ENCODE data around the gene TMEM42. TPM values are rescaled to one million over a fixed set of nuclear protein-coding genes. Genes with fewer than 3 reads are reported as not detected.

The TMEM42 gene
- total RNA-seq, 1 experiment from 2014 or later = 11.8 TPM

DNA sequence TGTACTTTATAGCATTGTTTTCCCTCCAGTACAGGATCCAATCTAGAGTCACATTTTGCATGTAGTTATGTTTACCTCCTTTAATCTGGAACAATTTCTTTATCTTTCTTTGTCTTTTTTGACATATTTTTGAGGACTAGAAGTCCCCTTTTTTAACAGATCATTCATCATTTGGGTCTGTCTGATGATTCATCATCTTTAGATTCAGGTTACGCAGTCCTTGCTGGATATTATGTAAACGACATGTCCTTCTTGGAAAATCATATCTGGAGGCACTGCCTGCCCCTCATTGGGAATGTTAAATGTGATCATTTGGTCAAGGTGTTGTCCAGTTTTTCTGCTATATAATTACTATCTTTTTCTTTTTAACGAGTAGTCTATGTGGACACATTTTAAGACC, 31.0 kb downstream of the TMEM42 start:
- Histone ChIP-seq H2AK5ac (ENCODE audit: insufficient read length, low read length) (no peak overlapping the region), H4K91ac (ENCODE audit: insufficient read length, low read depth, low read length) (no peak overlapping the region), H2BK120ac (ENCODE audit: low read depth, low read length, poor library complexity, severe bottlenecking) (no peak overlapping the region), H3K9ac (ENCODE audit: extremely low read depth, insufficient read length, low read length) (no peak overlapping the region), H2BK5ac (ENCODE audit: insufficient read length, low read length) (no peak overlapping the region), H2BK20ac (ENCODE audit: low read depth, low read length, poor library complexity, severe bottlenecking) (no peak overlapping the region), H2AFZ (ENCODE audit: low read length) (no peak overlapping the region), H3K9me3 (ENCODE audit: control insufficient read depth, low read depth, low read length) (no peaks in the 10 kb centered on the region), H2BK15ac (ENCODE audit: low read depth, low read length) (no peak overlapping the region), H3K56ac (ENCODE audit: insufficient read length, low read depth, low read length) (no peak overlapping the region), H3K14ac (ENCODE audit: insufficient read depth, low read length) (no peak overlapping the region), H3T11ph (ENCODE audit: low read length) (no peak overlapping the region), H3K79me2 (ENCODE audit: insufficient read depth, low read length) (no peaks in the 10 kb centered on the region), H4K8ac (replicated peaks; ENCODE audit: insufficient read length, low read depth, low read length) (no peak overlapping the region), H3K4me1 (ENCODE audit: insufficient read depth, low read length) (peaks cover 9% of the 10 kb centered on the region; the same call in 1 of the 2 replicates), H3K23me2 (ENCODE audit: insufficient read length, low read depth, low read length, poor library complexity, severe bottlenecking) (no peaks in the 10 kb centered on the region), H2BK12ac (ENCODE audit: insufficient read length, low read depth, low read length) (no peak overlapping the region), H3K27me3 (ENCODE audit: insufficient read depth, low read length) (no peaks in the 10 kb centered on the region; the same call in 1 of the 2 replicates), H3K4me2 (ENCODE audit: insufficient read depth, insufficient read length, low read length) (no peak overlapping the region), H4K5ac (ENCODE audit: insufficient read length, low read depth, low read length) (no peak overlapping the region), H3K23ac (ENCODE audit: insufficient read length, low read depth, low read length) (no peak overlapping the region), H3K27ac (ENCODE audit: insufficient read length, low read depth, low read length) (no peak overlapping the region), H4K20me1 (ENCODE audit: control insufficient read depth, insufficient read depth, insufficient read length) (no peaks in the 10 kb centered on the region), H3K79me1 (ENCODE audit: insufficient read depth, low read depth, low read length, poor library complexity, severe bottlenecking) (no peaks in the 10 kb centered on the region), H3K18ac (ENCODE audit: insufficient read length, low read depth, low read length) (no peak overlapping the region), H3K4ac (ENCODE audit: low read depth, low read length) (no peak overlapping the region)
- Mint-ChIP-seq H3K36me3 (ENCODE audit: insufficient read depth in 1 of 3, low read depth in 3 of 3) (no peaks in the 10 kb centered on the region; a peak in 1 of 7 replicates), H3K27ac (no peak overlapping the region), H3K4me3 (no peak overlapping the region), H3K27me3 (ENCODE audit: low read depth) (no peaks in the 10 kb centered on the region), H3K4me1 (peaks cover 6 to 19% of the 10 kb centered on the region in 2 experiments), H3K9me3 (no peaks in the 10 kb centered on the region)
- DNase-seq = no peak
- WGBS (ENCODE audit: extremely low coverage, insufficient read length, low lambda C conversion rate) = no CpG with 5 or more reads among the region's 3 CpGs
- TF ChIP-seq, protein P1, sequence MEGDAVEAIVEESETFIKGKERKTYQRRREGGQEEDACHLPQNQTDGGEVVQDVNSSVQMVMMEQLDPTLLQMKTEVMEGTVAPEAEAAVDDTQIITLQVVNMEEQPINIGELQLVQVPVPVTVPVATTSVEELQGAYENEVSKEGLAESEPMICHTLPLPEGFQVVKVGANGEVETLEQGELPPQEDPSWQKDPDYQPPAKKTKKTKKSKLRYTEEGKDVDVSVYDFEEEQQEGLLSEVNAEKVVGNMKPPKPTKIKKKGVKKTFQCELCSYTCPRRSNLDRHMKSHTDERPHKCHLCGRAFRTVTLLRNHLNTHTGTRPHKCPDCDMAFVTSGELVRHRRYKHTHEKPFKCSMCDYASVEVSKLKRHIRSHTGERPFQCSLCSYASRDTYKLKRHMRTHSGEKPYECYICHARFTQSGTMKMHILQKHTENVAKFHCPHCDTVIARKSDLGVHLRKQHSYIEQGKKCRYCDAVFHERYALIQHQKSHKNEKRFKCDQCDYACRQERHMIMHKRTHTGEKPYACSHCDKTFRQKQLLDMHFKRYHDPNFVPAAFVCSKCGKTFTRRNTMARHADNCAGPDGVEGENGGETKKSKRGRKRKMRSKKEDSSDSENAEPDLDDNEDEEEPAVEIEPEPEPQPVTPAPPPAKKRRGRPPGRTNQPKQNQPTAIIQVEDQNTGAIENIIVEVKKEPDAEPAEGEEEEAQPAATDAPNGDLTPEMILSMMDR (conservative IDR thresholded peaks at IDR 0.05) = no peak
